Adipose tissue (tissue), 3 donors: ENCODE results near the gene CEACAM6. TPM values are rescaled to one million over a fixed set of nuclear protein-coding genes. Genes with fewer than 3 reads are reported as not detected.

Source experiments
- H3K27ac ChIP-seq: one replicate; pipeline ENCODE4 v1.5.1; 2013; ENCODE audit warnings: low read depth, low read length
- WGBS, 3 donors: extraction: QIAGEN DNeasy Blood & Tissue Kit; methylation state at CpG; one replicate each; pipeline ENCODE4 v1.1.7; 2013; 5-methylcytosine and 5-hydroxymethylcytosine counted together
- polyA plus RNA-seq, 3 donors: library from polyadenylated mRNA; stranded (reverse); fragments of 200-250 nt; gene quantifications; one replicate each; pipeline ENCODE4 v1.2.3, GENCODE V29; 2013
- donor health status: healthy with polysubstance abuse.
- donor health status: Bipolar disorder and iron deficiency.
- donor health status: healthy.

CEACAM6 gene
- polyA plus RNA-seq, 3 donors = 0.33 to 3.2 (median 0.56) TPM

DNA sequence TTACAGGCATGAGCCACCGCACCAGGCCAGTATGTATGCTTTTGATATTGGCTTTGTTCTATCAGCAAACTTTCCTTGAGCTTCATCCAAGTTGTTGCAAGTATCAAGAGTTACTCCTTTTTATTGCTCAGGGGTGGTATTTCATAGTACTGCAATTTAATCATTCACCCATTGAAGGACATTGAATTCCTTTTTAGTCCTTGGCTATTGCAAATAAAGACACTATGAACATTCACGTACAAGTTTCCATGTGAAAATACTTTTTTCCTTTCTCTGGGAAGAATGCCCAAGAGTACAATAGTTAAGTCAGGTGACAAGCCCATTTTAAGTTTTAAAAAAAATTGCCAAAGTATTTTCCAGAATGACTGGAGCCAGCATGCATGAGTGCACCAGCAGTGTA lies 61.4 kb downstream of the CEACAM6 start:
- 25 to 75% (median 65%) methylated on average over 2 of the region's 2 CpGs for WGBS, 3 donors

GRCh38 chr19:41821003-41821735 lies 65.8 kb downstream of the CEACAM6 start:
- H3K27ac ChIP-seq = no peak overlapping the region
- WGBS, 3 donors = 32 to 38% (median 37%) methylated on average over 12 of the region's 12 CpGs

More for the DNA sequence above, 61.4 kb downstream of the CEACAM6 start:
- no peak overlapping the region for H3K27ac ChIP-seq

Other genes with a start within 250 kb of the CEACAM6 start
- gene CEACAM21, start 179.4 kb upstream of the CEACAM6 start, polyA plus RNA-seq = 1 to 10 TPM in 1 of 3 donors, under 1 TPM in 2; 0.67 to 2.1 (median 0.95) TPM
- gene CEACAM4, start 128.5 kb upstream of the CEACAM6 start, polyA plus RNA-seq = 1 to 10 TPM in 2 of 3 donors, under 1 TPM in 1; 0.55 to 2.7 (median 2.5) TPM
- gene CEACAM7, start 67.3 kb upstream of the CEACAM6 start, polyA plus RNA-seq = under 1 TPM; 0.22 to 0.40 (median 0.23) TPM
- under 1 TPM; 0.07 to 0.90 (median 0.56) TPM for gene CEACAM5, start 46.9 kb upstream of the CEACAM6 start, polyA plus RNA-seq
- 1 to 10 TPM in 2 of 3 donors, under 1 TPM in 1; 0.07 to 2.0 (median 1.5) TPM for gene CEACAM3, start 41.1 kb downstream of the CEACAM6 start, polyA plus RNA-seq
- gene LYPD4, start 89.2 kb downstream of the CEACAM6 start, polyA plus RNA-seq = not detected
- not detected for gene DMRTC2, start 89.5 kb downstream of the CEACAM6 start, polyA plus RNA-seq
- gene RPS19, start 104.7 kb downstream of the CEACAM6 start, polyA plus RNA-seq = 1,000 to 10,000 TPM; 1,592 to 2,502 (median 1,675) TPM
- gene CD79A, start 121.7 kb downstream of the CEACAM6 start, polyA plus RNA-seq = 1 to 10 TPM in 2 of 3 donors, not detected in 1; 1.8 to 3.0 TPM
- 100 to 1,000 TPM in 1 of 3 donors, 10 to 100 TPM in 2; 39.4 to 131 (median 89.0) TPM for gene ARHGEF1, start 127.7 kb downstream of the CEACAM6 start, polyA plus RNA-seq
- under 1 TPM in 2 of 3 donors, not detected in 1; 0.12 to 0.24 TPM for gene ERFL, start 172.9 kb downstream of the CEACAM6 start, polyA plus RNA-seq
- 100 to 1,000 TPM; 131 to 208 (median 149) TPM for gene RABAC1, start 203.8 kb downstream of the CEACAM6 start, polyA plus RNA-seq
- gene ATP1A3, start 238.7 kb downstream of the CEACAM6 start, polyA plus RNA-seq = under 1 TPM in 2 of 3 donors, not detected in 1; 0.21 to 0.34 TPM